SH-SY5Y (cell line): ENCODE results near the gene PALB2.

Source experiments
- GATA2 ChIP-seq: IDR thresholded peaks from 2 replicates; pipeline ENCODE4 v1.6.1; 2011; ENCODE audit warnings: mild to moderate bottlenecking, low read depth, low read length
- GATA3 ChIP-seq: IDR thresholded peaks from 2 replicates; pipeline ENCODE4 v1.6.1; 2011; ENCODE audit warnings: low read depth, mild to moderate bottlenecking, low read length, moderate library complexity

The PALB2 gene

DNA sequence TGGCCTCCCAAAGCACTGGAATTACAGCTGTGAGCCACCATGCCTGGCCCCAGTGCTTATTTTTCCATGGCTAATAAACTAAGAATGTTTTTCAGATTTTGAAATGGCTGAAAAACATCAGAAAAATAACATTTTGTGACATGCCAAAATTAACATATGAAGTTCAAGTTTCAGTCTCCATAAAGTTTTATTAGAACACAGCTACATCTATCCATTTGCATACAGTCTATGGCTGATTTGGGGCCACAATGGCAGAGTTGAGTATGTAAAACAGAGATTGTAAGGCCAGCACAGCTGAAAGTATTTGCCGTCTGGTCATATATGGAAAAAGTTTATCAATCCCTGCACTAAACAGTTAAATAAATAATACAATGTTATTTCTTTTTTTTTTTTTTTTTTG, 31.2 kb downstream of the PALB2 start:
- TF ChIP-seq GATA3 (no peak), GATA2 (no peak)

DNA sequence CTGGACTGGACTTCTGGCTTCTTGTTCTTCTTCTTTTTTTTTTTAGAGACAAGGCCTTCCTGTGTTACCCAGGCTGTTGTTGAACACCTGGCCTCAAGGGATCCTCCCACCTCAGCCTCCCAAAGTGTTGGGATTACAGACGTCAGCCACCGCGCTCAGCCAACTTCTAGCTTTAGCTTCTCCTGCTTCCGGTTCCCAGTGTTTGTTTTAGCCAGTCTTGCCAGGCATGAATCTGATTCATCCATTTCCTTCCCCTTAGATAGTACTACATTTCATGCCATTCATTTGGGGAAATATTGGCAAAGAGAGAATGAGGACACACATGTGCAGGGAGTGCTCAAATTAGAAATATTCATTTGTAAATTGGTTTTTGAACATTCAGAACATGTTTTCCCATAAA, 32.9 kb downstream of the PALB2 start:
- TF ChIP-seq GATA2 (no peak), GATA3 (no peak)

DNA sequence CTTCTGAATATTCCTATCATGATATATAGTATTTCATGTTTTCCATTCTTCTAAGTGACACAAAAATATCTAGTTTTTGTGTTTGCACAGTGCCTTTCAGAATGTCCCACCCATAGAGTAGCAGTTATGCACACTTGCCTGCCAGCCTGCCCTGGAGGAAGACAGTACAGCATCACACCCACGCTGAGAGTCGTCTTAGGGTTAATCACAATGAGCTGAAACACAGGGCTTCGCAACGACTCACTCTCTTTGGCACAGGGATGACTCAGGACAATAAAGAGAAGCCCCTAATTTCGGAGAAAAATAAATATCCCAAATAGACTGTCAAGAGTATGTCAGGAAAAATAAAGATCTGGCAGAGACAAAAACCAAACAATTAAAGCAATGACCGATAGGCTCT, 33.4 kb downstream of the PALB2 start:
- TF ChIP-seq GATA2 (no peak), GATA3 (no peak)

DNA sequence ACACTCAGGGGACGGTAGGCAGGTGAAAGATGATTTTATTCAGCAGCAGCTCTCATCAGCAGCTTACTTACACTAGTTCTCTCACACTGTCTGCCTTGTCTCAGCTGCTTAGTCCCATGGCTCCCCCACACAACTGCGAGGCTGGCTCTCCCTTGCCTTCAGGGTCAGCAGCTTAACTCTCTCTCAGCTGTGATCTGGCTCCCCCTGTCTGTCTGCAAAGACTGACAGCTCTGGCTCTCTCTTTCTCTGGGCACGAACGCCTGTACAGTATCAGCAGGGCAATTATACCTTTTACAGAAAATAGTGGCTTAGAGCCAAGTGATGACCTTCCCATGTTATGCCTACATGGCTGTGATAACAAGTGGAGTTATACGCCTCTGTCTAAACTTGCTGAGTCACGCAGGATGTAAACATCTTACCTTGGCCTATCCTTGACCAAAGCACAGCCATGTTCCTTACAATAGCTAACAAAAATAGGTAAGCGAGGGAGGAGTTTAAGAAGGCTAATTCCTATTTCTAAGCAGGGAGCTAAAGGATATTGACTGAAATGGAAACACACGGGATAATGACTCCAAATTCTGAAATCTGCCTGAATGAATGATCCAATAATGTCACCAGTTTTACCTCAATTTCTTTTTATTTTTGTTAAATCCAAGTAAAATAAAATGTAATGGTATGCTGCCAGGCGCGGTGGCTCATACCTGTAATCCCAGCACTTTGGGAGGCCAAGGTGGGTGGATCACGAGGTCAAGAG, 43.9 kb downstream of the PALB2 start:
- TF ChIP-seq GATA3, result no peak
- TF ChIP-seq GATA2, result no peak

DNA sequence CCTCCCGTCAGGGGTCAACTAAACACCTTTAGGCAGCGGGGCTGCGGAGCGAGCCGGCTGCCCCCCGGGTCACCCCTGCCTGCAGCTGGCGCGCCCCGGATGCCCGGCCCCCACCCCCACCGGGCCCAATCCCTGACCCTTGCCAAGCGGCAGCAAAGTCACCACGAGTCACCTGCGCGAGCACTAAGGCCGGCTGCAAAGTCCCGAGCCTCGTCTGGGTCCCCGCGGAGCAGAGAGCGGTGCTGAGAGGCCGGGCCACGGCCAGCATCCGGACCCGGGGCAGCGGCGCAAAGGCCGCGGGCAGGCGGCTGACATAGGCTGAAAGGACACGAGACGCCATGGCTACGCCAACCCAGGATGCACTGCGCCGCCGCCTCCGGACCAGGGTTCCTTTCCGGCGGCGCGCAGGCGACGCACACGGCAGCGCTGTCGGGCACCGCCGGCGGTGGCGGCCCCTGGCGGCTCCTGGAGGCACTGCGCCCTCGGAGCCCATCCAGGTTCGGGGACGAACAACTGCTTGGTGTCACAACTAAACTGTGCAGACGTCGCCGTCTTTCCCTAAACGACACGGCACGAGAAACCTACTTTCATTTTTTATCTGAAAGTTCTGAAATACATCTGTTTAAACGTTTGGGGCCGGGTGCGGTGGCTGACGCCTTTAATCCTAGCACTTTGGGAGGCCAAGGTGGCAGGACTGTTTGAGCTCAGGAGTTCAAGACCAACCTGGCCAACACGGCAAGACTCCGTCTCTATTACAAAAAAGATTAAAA, 45.0 kb downstream of the PALB2 start, which contains the start of gene NDUFAB1:
Gene NDUFAB1 (minus strand): TSS at position 366 of the 770 bp plus-strand sequence. CDS start 26 bp downstream, at position 340.
- TF ChIP-seq GATA3 (no peak), GATA2 (no peak)

DNA sequence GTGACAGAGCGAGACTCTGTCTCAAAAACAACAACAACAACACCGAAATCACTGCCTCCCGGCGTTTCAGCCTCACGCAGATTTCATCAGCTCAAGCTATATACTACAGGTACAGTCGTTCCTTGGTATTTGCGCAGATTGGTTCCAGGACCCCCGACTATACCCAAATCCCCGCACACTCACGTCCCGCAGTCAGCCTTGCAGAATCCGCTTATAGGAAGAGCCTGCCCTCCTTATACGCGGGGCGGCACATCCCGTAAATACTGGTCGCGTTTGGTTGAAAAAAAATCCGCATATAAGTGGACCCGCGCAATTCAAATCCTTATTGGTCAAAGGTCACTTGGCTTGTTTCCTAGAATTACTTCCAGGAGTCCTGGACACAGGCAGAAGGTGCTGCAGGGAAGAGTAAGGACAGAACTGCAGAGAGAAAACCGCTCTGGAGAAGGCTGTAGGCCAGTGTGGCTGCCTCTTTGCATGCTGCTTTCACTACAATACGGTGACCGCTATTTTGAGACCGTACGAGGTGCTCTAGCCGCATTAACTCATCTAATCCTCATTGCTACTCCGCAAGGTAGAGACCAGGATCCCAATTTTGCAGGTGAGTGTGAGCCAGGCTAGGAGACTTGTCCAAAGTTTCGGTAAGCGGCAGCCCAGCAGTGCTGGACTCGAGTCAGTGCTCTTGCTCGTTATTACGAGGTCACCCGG, 45.7 kb downstream of the PALB2 start:
- no peak for TF ChIP-seq GATA2
- no peak for TF ChIP-seq GATA3

DNA sequence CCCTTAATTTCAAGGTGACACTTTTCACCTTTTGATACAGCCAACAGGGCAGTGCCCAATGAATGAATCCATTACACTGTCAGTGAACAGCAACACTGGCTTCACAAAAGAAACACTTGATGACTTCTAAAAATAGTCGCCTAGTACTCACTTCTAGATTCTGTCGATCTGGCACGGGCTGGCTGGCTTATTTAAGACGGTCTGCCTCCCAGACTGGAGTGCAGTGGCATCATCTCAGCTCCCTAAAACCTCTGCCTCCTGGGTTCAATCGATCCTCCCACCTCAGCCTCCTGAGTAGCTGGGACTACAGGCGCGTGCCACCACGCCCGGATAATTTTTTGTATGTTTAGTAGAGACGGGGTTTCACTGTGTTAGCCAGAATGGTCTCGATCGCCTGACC, 46.9 kb downstream of the PALB2 start:
- TF ChIP-seq GATA2, result no peak
- no peak for TF ChIP-seq GATA3

DNA sequence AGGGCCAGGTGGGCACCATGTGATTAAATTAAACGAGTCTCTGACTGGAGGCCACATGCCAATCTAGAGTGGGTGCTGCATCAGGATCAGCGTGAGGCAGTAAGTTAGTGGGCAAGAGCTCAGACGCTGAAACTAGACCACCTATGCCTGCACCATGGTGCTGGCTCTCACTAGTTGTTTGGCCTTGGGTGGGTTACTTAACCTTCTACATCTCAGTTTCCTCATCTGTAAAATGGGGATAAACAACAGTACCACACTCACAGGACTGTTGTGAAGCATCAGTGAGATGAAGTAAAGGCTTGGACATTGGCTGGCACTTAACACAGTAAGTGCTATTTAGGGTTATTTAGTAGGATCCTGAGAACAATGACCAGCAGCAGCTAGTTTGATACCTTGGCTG, 50.9 kb downstream of the PALB2 start:
- TF ChIP-seq GATA3 (no peak), GATA2 (no peak)

DNA sequence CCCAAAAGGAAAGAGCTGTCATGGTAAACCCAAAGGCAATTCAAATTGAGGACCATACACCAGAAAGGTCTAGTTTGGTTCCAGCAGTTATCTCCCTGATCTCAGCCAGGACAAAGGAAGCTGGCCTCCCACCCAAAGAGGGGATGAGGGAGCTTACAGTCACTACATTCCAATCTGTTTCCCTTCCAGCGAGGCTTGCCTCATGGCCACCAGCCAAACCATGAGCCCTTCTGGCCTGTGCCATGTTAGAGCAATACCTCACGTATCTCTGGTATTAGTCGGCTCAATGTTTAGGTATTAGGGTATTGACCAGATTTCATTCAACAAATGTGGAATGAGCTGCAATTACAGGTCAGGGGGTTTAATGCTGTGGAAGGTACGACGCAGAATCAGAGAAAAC, 53.4 kb downstream of the PALB2 start:
- TF ChIP-seq GATA2 (no peak), GATA3 (no peak)

DNA sequence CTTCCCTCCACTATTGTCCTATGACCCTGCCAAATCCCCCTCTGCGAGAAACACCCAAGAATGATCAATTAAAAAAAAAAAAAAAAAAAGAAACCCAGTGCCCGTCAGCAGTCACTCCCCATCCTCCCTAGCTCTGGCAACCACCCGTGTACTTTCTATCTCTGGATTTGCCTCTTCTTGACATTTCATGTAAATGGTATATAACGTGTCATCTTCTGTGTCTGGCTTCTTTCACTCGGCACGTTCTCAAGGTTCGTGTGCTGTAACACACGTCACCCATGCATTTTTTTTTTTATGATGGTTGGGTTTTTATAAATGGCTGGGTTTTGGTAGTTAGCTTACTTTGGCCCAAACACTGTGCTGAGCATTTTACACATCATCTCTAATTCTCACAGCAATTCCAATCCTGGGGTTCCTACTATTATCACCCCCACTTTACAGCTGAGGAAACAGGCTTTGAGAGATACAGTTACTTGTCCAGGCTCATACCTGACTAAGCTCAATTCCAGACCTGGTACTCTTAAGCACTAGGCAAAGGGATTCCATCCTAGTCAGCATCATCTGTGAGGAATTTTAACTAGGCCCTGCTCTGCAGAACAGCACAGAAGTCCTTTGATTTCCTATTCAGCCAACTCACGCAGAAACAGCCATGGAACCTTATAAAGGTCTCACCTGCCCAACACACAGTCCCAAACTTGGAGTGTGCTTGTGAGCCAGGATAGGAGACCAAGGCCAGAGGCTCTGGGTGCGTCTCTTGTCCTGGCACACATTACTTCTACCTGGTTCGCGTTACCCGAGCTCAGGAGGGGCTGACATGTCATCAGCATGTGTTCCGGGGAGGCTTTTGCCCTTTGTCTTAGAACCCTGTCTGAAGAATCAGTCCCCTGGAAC, 56.7 kb downstream of the PALB2 start:
- no peak for TF ChIP-seq GATA2
- no peak for TF ChIP-seq GATA3

DNA sequence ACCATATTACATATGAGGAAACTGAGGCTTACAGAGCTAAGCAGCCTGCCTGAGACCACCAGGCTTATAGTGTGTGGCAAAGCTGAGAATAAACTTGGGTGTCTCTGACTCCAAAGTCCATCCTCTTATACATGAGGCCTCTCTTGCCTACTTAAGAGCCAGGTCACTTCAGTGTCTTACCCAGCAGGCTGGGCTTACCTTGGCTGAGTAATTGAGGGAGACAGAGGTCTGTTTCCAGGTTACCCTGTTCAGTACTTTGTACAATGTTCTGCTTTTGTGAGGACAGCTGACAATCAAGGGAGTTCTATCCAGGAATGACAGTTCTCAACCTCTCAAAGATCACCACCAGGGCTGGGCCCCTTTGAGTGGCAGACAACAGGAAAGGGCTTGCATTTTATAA, 59.3 kb downstream of the PALB2 start:
- TF ChIP-seq GATA2, result no peak
- TF ChIP-seq GATA3, result no peak

DNA sequence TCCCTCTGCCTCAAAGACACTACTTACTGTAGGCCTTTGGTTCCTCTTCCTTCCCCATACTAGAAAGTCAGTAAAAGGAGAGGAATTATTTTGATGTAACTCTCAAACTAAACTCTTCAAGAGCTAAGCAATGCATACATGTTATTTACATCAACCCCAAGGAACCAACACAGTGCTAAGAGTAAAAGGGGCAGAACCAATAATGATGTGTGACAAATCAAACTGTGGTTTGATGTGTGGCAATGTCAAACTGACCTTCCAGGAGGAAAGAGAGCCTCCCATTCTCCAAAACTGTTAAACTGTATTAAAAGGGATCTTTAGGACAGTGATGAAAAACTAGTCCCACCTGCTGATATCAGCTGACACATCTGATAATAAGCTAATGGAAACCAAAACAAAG, 60.7 kb downstream of the PALB2 start:
- no peak for TF ChIP-seq GATA3
- TF ChIP-seq GATA2, result no peak

DNA sequence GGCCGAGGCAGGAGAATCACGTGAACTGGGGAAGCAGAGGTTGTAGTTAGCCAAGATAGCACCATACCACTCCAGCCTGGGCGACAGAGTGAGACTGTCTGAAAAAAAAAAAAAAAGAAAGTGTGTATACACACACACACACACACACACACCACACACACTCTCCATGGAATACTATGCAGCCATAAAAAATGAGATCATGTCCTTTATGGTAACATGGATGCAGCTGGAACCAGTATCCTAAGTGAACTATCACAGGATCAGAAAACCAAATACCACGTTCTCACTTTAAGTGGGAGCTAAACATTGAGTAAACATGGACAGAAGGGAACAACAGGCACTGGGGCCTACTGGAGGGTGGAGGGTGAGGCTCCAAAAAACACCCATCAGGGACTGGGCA, 61.7 kb downstream of the PALB2 start:
- TF ChIP-seq GATA2 (no peak), GATA3 (no peak)
